Measurements from ENCODE around the gene CEBPA. TPM values are rescaled to one million over a fixed set of nuclear protein-coding genes. Genes with fewer than 3 reads are reported as not detected.
"Not testable (repeated sequence)": the region's sequence is repeated elsewhere in the genome, so short reads cannot be mapped to it uniquely, and the experiment has no call there.

CEBPA gene
- total and polyA plus RNA-seq, 10 of the 15 experiments (the other 5 are each of a cell fraction or from before 2014, with no cell fraction given) = 0.04 to 0.36 (median 0.13) TPM; not detected in 4

GRCh38 chr19:33316541-33317264 is 14.4 kb upstream of the CEBPA start (continued):
- TF ChIP-seq ETV6 (conservative IDR thresholded peaks at IDR 0.05 in 1 of 2, IDR thresholded peaks at IDR 0.05 in 1 of 2; ENCODE audit: borderline replicate concordance in 1 of 2, low read depth in 1 of 2) (no peak), SREBF1 (IDR thresholded peaks at IDR 0.05; ENCODE audit: low read length) (no peak), RUNX3 (IDR thresholded peaks at IDR 0.05; ENCODE audit: low read length) (no peak)

DNA sequence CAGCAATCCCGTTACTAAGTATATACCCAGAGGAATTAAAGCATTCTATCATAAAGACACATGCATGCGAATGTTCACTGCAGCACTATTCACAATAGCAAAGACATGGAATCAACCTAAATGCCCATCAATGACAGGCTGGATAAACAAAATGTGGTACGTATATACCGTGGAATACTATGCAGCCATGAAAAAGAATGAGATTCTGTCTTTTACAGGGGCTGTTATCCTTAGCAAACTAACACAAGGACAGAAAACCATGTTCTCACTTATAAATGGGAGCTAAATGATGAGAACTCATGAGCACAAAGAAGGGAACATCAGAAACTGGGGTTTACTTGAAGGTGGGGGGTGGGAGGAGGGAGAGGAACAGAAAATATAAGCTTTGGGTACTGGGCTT is 10.5 kb upstream of the CEBPA start:
- H3K27ac ChIP-seq (ENCODE audit: control insufficient read depth, insufficient read depth); H3K4me2 ChIP-seq (ENCODE audit: control insufficient read depth, insufficient read depth); H3K27me3 ChIP-seq (replicated peaks in 1 of 2; ENCODE audit: control insufficient read depth in 2 of 2, insufficient read depth in 2 of 2, low read length in 1 of 2); FAIRE-seq; H3K4me3 ChIP-seq; H3K9ac ChIP-seq (ENCODE audit: control insufficient read depth, insufficient read depth, low read length); BruUV-seq (replicated peaks); ATAC-seq; POLR2A ChIA-PET; H3K4me1 ChIP-seq (ENCODE audit: control insufficient read depth, insufficient read depth, low read length); H3K9me3 ChIP-seq (replicated peaks; ENCODE audit: control insufficient read depth, insufficient read depth, low read length); H3K36me3 ChIP-seq (ENCODE audit: control insufficient read depth in 2 of 2, insufficient read depth in 2 of 2, low read length in 1 of 2); DNase-seq (ENCODE audit: low read depth, low spot score); intact Hi-C loops (cut with micrococcal nuclease; ENCODE audit: unreplicated experiment); H2AFZ ChIP-seq (ENCODE audit: control insufficient read depth, low read depth, low read length); H3K79me2 ChIP-seq (ENCODE audit: control insufficient read depth, insufficient read depth, low read length); H4K20me1 ChIP-seq (ENCODE audit: control insufficient read depth, insufficient read depth); in situ Hi-C loops (cut with MboI): not testable (repeated sequence)
- SMC1A ChIA-PET (ENCODE audit: uncharacterized antibody, unreplicated experiment) = interaction anchor here (0.6 kb wide), 1 partner anchor 9 kb away, joined by 3 read pairs; no protein-coding TSS in a partner anchor
- RAD21 ChIA-PET (ENCODE audit: unreplicated experiment) = interaction anchor here (0.6 kb wide), 1 partner anchor 129 kb away, joined by 3 read pairs; no protein-coding TSS in a partner anchor
- CTCF ChIA-PET = interaction anchor here (0.6 to 2.2 kb wide), 3 partner anchors 10 to 77 kb away, joined by 3 to 11 read pairs (median 3); partner anchors contain the start of gene CEBPA
- 54% methylated on average over 4 of the region's 4 CpGs for WGBS (ENCODE audit: insufficient coverage, insufficient replicate concordance, low lambda C conversion rate, missing lambda C conversion rate)

- no peak overlapping the region for H3K4me3 ChIP-seq
- ATAC-seq (no peak), DNase-seq (ENCODE audit: low read depth, low spot score) (no peak), FAIRE-seq (no peak)
- 27% methylated on average over 6 of the region's 6 CpGs for WGBS (ENCODE audit: insufficient coverage, insufficient replicate concordance, low lambda C conversion rate, missing lambda C conversion rate)
- no TSS peak for BruUV-seq (replicated peaks)
- H3K4me2 ChIP-seq (ENCODE audit: control insufficient read depth, insufficient read depth) = no peak overlapping the region
- H3K79me2 ChIP-seq (ENCODE audit: control insufficient read depth, insufficient read depth, low read length) = no peaks in the 10 kb centered on the region
- in situ Hi-C loops (cut with MboI) = no loop called here
- ChIA-PET CTCF (interaction anchor here (0.6 to 2.2 kb wide), 3 partner anchors 73 to 128 kb away, joined by 3 to 11 read pairs (median 4); no protein-coding TSS in a partner anchor), RAD21 (ENCODE audit: unreplicated experiment) (no interaction called here), POLR2A (no interaction called here), SMC1A (ENCODE audit: uncharacterized antibody, unreplicated experiment) (no interaction called here)
- no peaks in the 10 kb centered on the region; the same call in 2 of the 3 replicates for H3K9me3 ChIP-seq (replicated peaks; ENCODE audit: control insufficient read depth, insufficient read depth, low read length)
- intact Hi-C loops (cut with micrococcal nuclease; ENCODE audit: unreplicated experiment) = no loop called here
- no peaks in the 10 kb centered on the region for H4K20me1 ChIP-seq (ENCODE audit: control insufficient read depth, insufficient read depth)
- no peak overlapping the region for H3K9ac ChIP-seq (ENCODE audit: control insufficient read depth, insufficient read depth, low read length)
- H2AFZ ChIP-seq (ENCODE audit: control insufficient read depth, low read depth, low read length) = no peak overlapping the region
- no peak overlapping the region for H3K27ac ChIP-seq (ENCODE audit: control insufficient read depth, insufficient read depth)
- no peaks in the 10 kb centered on the region; a peak in 1 of 4 replicates for H3K27me3 ChIP-seq (replicated peaks in 1 of 2; ENCODE audit: control insufficient read depth in 2 of 2, insufficient read depth in 2 of 2, low read length in 1 of 2)
- H3K36me3 ChIP-seq (ENCODE audit: control insufficient read depth in 2 of 2, insufficient read depth in 2 of 2, low read length in 1 of 2) = no peaks in the 10 kb centered on the region
- no peaks in the 10 kb centered on the region for H3K4me1 ChIP-seq (ENCODE audit: control insufficient read depth, insufficient read depth, low read length)
- TF ChIP-seq RUNX3 (IDR thresholded peaks at IDR 0.05; ENCODE audit: low read length) = peak; percentile 29; the same call in 1 of the 2 replicates
- TF ChIP-seq, protein P1, sequence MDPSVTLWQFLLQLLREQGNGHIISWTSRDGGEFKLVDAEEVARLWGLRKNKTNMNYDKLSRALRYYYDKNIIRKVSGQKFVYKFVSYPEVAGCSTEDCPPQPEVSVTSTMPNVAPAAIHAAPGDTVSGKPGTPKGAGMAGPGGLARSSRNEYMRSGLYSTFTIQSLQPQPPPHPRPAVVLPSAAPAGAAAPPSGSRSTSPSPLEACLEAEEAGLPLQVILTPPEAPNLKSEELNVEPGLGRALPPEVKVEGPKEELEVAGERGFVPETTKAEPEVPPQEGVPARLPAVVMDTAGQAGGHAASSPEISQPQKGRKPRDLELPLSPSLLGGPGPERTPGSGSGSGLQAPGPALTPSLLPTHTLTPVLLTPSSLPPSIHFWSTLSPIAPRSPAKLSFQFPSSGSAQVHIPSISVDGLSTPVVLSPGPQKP (IDR thresholded peaks at IDR 0.05; ENCODE audit: low read depth, low read length) = no peak
- no peak for TF ChIP-seq TARDBP (IDR thresholded peaks at IDR 0.05; ENCODE audit: borderline replicate concordance)
- no peak for TF ChIP-seq CUX1 (IDR thresholded peaks at IDR 0.05; ENCODE audit: insufficient replicate concordance, low read depth, low read length)
Measured at GRCh38 chr19:33312065-33312464, 9.7 kb upstream of the CEBPA start.

All from GM12878 (cell line).